Lower lobe of right lung (tissue), 2 donors: ENCODE measurements around the gene CUEDC1. TPM values are rescaled to one million over a fixed set of nuclear protein-coding genes. Genes with fewer than 3 reads are reported as not detected.

Source experiments
- ATAC-seq, 2 donors: fragments of 200-7000 bp; cut with Tn5 transposase; one replicate each; pipeline ENCODE4 v1.9.1; 2020 to 2022; ENCODE audit warnings: mild to moderate bottlenecking in 2 of 2, moderate library complexity in 2 of 2
- DNase-seq: peaks from one replicate; pipeline ENCODE4 v3.0.0-alpha.2; 2020
- H3K27ac ChIP-seq: fragments of 200-600 bp; one replicate; pipeline ENCODE4 v1.8.0; 2022
- H3K27me3 ChIP-seq: fragments of 200-600 bp; one replicate; pipeline ENCODE4 v1.8.0; 2022; ENCODE audit warnings: low read depth
- H3K36me3 ChIP-seq: fragments of 200-600 bp; one replicate; pipeline ENCODE4 v1.8.0; 2022; ENCODE audit warnings: mild to moderate bottlenecking
- H3K4me1 ChIP-seq: fragments of 200-600 bp; one replicate; pipeline ENCODE4 v1.8.0; 2022
- H3K4me3 ChIP-seq: fragments of 200-600 bp; one replicate; pipeline ENCODE4 v1.8.0; 2022; ENCODE audit warnings: mild to moderate bottlenecking
- H3K9me3 ChIP-seq: fragments of 200-600 bp; one replicate; pipeline ENCODE4 v1.8.0; 2022
- intact Hi-C: fragments of 100-400 bp; cut with DNase I; formaldehyde crosslinking; loops from one replicate; pipeline ENCODE4 v1.11.0; 2022
- long read RNA-seq: library from polyadenylated mRNA; unstranded; transcript quantifications from one replicate; pipeline ENCODE4 v2.0.0, GENCODE V29; 2021
- total RNA-seq: library from RNA; stranded (reverse); fragmentation: NEBNext Ultra II Directional; extraction: Animal tissue kit (Norgen Biotek cat#: 25700); gene quantifications from one replicate; pipeline ENCODE4 v1.2.1, GENCODE V29; 2021
- TF ChIP-seq, protein P1 (sequence below): fragments of 200-600 bp; IDR thresholded peaks from one replicate; pipeline ENCODE4 v1.8.0; 2022; ENCODE audit warnings: antibody characterized with exemption, mild to moderate bottlenecking
- donor health status: DM: no; HTN: yes; CAD: no; lungs with severe emphysema.

CUEDC1 gene, protein sequence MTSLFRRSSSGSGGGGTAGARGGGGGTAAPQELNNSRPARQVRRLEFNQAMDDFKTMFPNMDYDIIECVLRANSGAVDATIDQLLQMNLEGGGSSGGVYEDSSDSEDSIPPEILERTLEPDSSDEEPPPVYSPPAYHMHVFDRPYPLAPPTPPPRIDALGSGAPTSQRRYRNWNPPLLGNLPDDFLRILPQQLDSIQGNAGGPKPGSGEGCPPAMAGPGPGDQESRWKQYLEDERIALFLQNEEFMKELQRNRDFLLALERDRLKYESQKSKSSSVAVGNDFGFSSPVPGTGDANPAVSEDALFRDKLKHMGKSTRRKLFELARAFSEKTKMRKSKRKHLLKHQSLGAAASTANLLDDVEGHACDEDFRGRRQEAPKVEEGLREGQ
- total RNA-seq = 42.8 TPM
- long read RNA-seq, transcript CUEDC1-204 (2 exons, 707 nt) = minor isoform, 16 of 114 reads
- long read RNA-seq, transcript CUEDC1-206 (11 exons, 3,621 nt) = major isoform, 28 of 114 reads
- long read RNA-seq, partial matches to known transcripts = 21 of 114 reads
- long read RNA-seq, other reads (novel, unspliced or antisense) = 48 of 114 reads

DNA sequence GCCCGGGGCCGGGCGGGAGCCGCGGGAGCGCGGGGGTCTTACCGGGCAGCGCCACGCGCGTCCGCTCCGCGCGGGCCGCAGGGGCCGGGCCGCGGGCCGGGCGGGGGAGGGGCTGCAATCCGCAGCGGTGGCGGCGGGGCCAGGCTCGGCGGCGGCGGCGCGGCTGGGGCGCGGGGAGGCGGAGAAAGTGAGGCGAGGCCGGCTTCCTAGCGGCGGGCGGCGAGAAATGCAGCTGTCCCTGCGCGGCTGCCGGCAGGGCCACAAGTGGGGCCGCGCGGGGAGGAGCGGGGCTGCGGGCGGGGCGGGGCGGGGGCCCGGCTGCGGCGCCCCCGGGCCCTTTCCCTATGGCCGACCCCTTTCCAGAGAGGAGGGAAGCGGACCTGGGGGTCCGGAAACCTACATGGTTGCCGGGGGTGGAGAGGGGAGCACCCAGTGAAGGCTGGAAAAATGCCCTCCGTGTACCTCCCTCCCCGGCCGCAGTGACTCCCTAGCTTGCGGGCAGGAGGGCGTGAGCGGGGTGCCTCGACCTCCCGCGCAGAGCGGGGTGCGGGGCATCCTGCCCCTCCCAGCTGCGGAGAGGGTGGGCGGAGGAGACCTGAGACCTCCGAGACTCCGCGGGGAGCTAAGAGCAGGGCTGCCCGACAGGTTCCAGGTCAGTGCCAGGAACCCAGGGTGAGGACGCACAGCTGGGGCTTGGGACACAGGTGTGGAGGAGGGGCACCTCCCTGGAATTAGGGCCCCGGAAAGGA, at the start of gene CUEDC1:
Gene CUEDC1, minus strand, starts transcription at position 230 of the 749 bp plus-strand sequence. CDS start 69,848 bp downstream, outside the sequence.
- Histone ChIP-seq H3K27me3 (no peaks in the 10 kb centered on the region), H3K4me3 (peak within 1 kb of the TSS; percentile 77), H3K27ac (peak within 1 kb of the TSS; percentile 93), H3K4me1 (peaks cover 51% of the 10 kb centered on the region), H3K9me3 (no peaks in the 10 kb centered on the region), H3K36me3 (no peaks in the 10 kb centered on the region)
- intact Hi-C loops = no loop called here
- DNase-seq (peak; percentile 89), ATAC-seq (peak; percentile 89 to 91)
- TF ChIP-seq, protein P1, sequence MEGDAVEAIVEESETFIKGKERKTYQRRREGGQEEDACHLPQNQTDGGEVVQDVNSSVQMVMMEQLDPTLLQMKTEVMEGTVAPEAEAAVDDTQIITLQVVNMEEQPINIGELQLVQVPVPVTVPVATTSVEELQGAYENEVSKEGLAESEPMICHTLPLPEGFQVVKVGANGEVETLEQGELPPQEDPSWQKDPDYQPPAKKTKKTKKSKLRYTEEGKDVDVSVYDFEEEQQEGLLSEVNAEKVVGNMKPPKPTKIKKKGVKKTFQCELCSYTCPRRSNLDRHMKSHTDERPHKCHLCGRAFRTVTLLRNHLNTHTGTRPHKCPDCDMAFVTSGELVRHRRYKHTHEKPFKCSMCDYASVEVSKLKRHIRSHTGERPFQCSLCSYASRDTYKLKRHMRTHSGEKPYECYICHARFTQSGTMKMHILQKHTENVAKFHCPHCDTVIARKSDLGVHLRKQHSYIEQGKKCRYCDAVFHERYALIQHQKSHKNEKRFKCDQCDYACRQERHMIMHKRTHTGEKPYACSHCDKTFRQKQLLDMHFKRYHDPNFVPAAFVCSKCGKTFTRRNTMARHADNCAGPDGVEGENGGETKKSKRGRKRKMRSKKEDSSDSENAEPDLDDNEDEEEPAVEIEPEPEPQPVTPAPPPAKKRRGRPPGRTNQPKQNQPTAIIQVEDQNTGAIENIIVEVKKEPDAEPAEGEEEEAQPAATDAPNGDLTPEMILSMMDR = peak; percentile 34

GRCh38 chr17:58004060-58004459, 48.8 kb upstream of the CUEDC1 start:
- peaks cover 65% of the 10 kb centered on the region for H3K36me3 ChIP-seq
- no peak overlapping the region for H3K4me3 ChIP-seq
- no peak for ATAC-seq
- no peak overlapping the region for H3K27ac ChIP-seq
- intact Hi-C loops = no loop called here
- no peak for DNase-seq
- no peaks in the 10 kb centered on the region for H3K27me3 ChIP-seq
- TF ChIP-seq, protein P1 = no peak
- H3K4me1 ChIP-seq = peaks cover 68% of the 10 kb centered on the region
- H3K9me3 ChIP-seq = no peaks in the 10 kb centered on the region

GRCh38 chr17:58002973-58003372, 47.8 kb upstream of the CUEDC1 start:
- Histone ChIP-seq H3K27ac (no peak overlapping the region), H3K9me3 (no peaks in the 10 kb centered on the region), H3K4me1 (peaks cover 62% of the 10 kb centered on the region), H3K27me3 (no peaks in the 10 kb centered on the region), H3K4me3 (no peak overlapping the region), H3K36me3 (peaks cover 71% of the 10 kb centered on the region)
- no peak for DNase-seq
- no peak for ATAC-seq
- TF ChIP-seq, protein P1 = no peak
- intact Hi-C loops = no loop called here

GRCh38 chr17:58002154-58002948, 47.1 kb upstream of the CUEDC1 start:
- intact Hi-C loops = no loop called here
- Histone ChIP-seq H3K4me3 (no peak overlapping the region), H3K27ac (no peak overlapping the region), H3K27me3 (no peaks in the 10 kb centered on the region), H3K36me3 (peaks cover 77% of the 10 kb centered on the region), H3K9me3 (no peaks in the 10 kb centered on the region), H3K4me1 (peaks cover 59% of the 10 kb centered on the region)
- TF ChIP-seq, protein P1 = no peak
- ATAC-seq (no peak), DNase-seq (no peak)
